B cell (primary cell): ENCODE results near the gene KRTAP29-1. TPM values are rescaled to one million over a fixed set of nuclear protein-coding genes. Genes with fewer than 3 reads are reported as not detected.

Experiments
- ATAC-seq: fragments of 200-7000 bp; cut with Tn5 transposase; one replicate; pipeline ENCODE4 v1.10.0; 2021; ENCODE audit warnings: low read depth, mild to moderate bottlenecking, moderate number of reproducible peaks, moderate library complexity
- CTCF ChIA-PET: fragments of 350-600 bp; sonication (Branson Sonifier 250); formaldehyde crosslinking; loops from one replicate; lab custom pipeline; 2021; ENCODE audit warnings: antibody characterized with exemption, inconsistent platforms; lab: Charles Lee
- POLR2A ChIA-PET: fragments of 350-600 bp; sonication (Branson Sonifier 250); formaldehyde crosslinking; loops from one replicate; lab custom pipeline; 2021; ENCODE audit warnings: antibody characterized with exemption; lab: Charles Lee
- DNase-seq: peaks from one replicate; pipeline ENCODE4 v3.0.0; 2013
- H2AFZ ChIP-seq: 2 replicates; pipeline ENCODE4 v1.6.1; 2012; ENCODE audit warnings: mild to moderate bottlenecking, low read depth, low read length; ENCODE audit not compliant: insufficient read depth, poor library complexity, severe bottlenecking
- H3K27ac ChIP-seq, 2 donors: 1 replicate in 1 of 2; 2 replicates in 1 of 2; pipeline ENCODE4 v1.5.1; 2012 to 2013; ENCODE audit warnings: low read length in 2 of 2, mild to moderate bottlenecking in 2 of 2, moderate library complexity in 1 of 2
- H3K27me3 ChIP-seq, 4 experiments: fragments of 200-600 bp in 1 of 4; sonication (generic) in 1 of 4; replicated peaks in 1 of 4; 1 replicate in 2 of 4; 2 replicates in 2 of 4; pipeline versions ENCODE4 v1.6.1 to v1.7.0; 2013 to 2016; ENCODE audit warnings: low read length in 3 of 4, mild to moderate bottlenecking in 2 of 4, mixed read lengths in 1 of 4, moderate library complexity in 1 of 4; ENCODE audit not compliant: insufficient read depth in 4 of 4, control insufficient read depth in 3 of 4; ENCODE audit errors: control extremely low read depth in 1 of 4
- H3K36me3 ChIP-seq, 2 experiments: replicated peaks in 1 of 2; 1 replicate in 1 of 2; 2 replicates in 1 of 2; pipeline versions ENCODE4 v1.6.1 to v1.7.1; 2013; ENCODE audit warnings: low read length in 1 of 2; ENCODE audit not compliant: insufficient read depth in 2 of 2, control insufficient read depth in 1 of 2; ENCODE audit errors: control extremely low read depth in 1 of 2, extremely low read depth in 1 of 2
- H3K4me1 ChIP-seq, 2 donors: fragments of 200-600 bp in 1 of 2; sonication (generic) in 1 of 2; 1 replicate in 1 of 2; 2 replicates in 1 of 2; pipeline versions ENCODE4 v1.5.1 to v1.6.1; 2013 to 2017; ENCODE audit warnings: low read length in 2 of 2; ENCODE audit not compliant: control insufficient read depth in 2 of 2, insufficient read depth in 2 of 2
- H3K4me2 ChIP-seq: replicated peaks from 2 replicates; pipeline ENCODE3; 2012; ENCODE audit warnings: mild to moderate bottlenecking, low read depth, low read length; ENCODE audit not compliant: poor library complexity, severe bottlenecking
- H3K4me3 ChIP-seq, 5 experiments: fragments of 200-600 bp in 1 of 5; sonication (generic) in 1 of 5; 1 replicate in 3 of 5; 2 replicates in 2 of 5; pipeline versions ENCODE4 v1.5.1 to v1.7.0; 2011 to 2016; ENCODE audit warnings: low read length in 4 of 5, mild to moderate bottlenecking in 4 of 5, low read depth in 2 of 5, control low read depth in 1 of 5, moderate library complexity in 1 of 5; ENCODE audit not compliant: insufficient read depth in 1 of 5; ENCODE audit errors: control extremely low read depth in 1 of 5, extremely low read depth in 1 of 5
- H3K79me2 ChIP-seq: fragments of 200-600 bp; sonication (generic); one replicate; pipeline ENCODE4 v1.6.0; 2016; ENCODE audit warnings: low read length; ENCODE audit not compliant: control insufficient read depth, insufficient read depth
- H3K9ac ChIP-seq: fragments of 200-600 bp; sonication (generic); 2 replicates; pipeline ENCODE4 v1.6.1; 2017; ENCODE audit warnings: mild to moderate bottlenecking, low read length, moderate library complexity
- H3K9me3 ChIP-seq, 3 donors: one replicate each; pipeline versions ENCODE4 v1.6.1 to v1.7.1; 2013; ENCODE audit warnings: low read length in 2 of 3; ENCODE audit not compliant: control insufficient read depth in 2 of 3, insufficient read depth in 1 of 3; ENCODE audit errors: control extremely low read depth in 1 of 3
- H4K20me1 ChIP-seq: 2 replicates; pipeline ENCODE4 v1.6.0; 2012; ENCODE audit warnings: mild to moderate bottlenecking, low read length; ENCODE audit not compliant: insufficient read depth, control insufficient read depth, poor library complexity, severe bottlenecking
- H3K27ac Mint-ChIP-seq: one replicate; pipeline ENCODE4 v1.8.0; 2021; ENCODE audit warnings: mixed read lengths
- H3K27me3 Mint-ChIP-seq: one replicate; pipeline ENCODE4 v1.8.0; 2021; ENCODE audit warnings: mixed read lengths
- H3K4me1 Mint-ChIP-seq: one replicate; pipeline ENCODE4 v1.8.0; 2021; ENCODE audit warnings: mixed read lengths
- H3K4me3 Mint-ChIP-seq: one replicate; pipeline ENCODE4 v1.8.0; 2021; ENCODE audit warnings: mixed read lengths
- H3K9me3 Mint-ChIP-seq: one replicate; pipeline ENCODE4 v1.8.0; 2022; ENCODE audit warnings: mixed read lengths; ENCODE audit not compliant: insufficient read depth
- EZH2 ChIP-seq: IDR thresholded peaks from 2 replicates; pipeline ENCODE4 v1.6.1; 2012; ENCODE audit warnings: borderline replicate concordance, low read depth, mild to moderate bottlenecking, moderate library complexity, low read length; ENCODE audit not compliant: insufficient read depth, poor library complexity, severe bottlenecking
- WGBS: methylation state at CpG from one replicate; pipeline ENCODE4 v1.1.5; 2013; ENCODE audit warnings: missing lambda C conversion rate; ENCODE audit not compliant: insufficient coverage; 5-methylcytosine and 5-hydroxymethylcytosine counted together
- intact Hi-C: fragments of 100-400 bp; cut with micrococcal nuclease; formaldehyde crosslinking; loops from one replicate; pipeline ENCODE4 v1.10.0; 2022
- polyA plus RNA-seq: library from polyadenylated mRNA; depleted of rRNA; stranded (reverse); fragments of >200 nt; gene quantifications from 2 replicates; pipeline ENCODE4 v1.2.3, GENCODE V29; 2012
- total RNA-seq, 2 donors: library from RNA; stranded (reverse); fragments of 120-200 nt in 1 of 2; gene quantifications; 1 replicate in 1 of 2; 2 replicates in 1 of 2; pipeline versions ENCODE4 v1.2.3 to v1.2.4, GENCODE V29; 2013 to 2022
- TF ChIP-seq, protein P1 (sequence below): fragments of 200-600 bp; IDR thresholded peaks from one replicate; pipeline ENCODE4 v1.8.0; 2022; ENCODE audit warnings: antibody characterized with exemption, mild to moderate bottlenecking

KRTAP29-1 gene
- total and polyA plus RNA-seq, 2 donors (not counting 1 experiment from before 2014, with no cell fraction given): 0.43 TPM; not detected in 1

DNA sequence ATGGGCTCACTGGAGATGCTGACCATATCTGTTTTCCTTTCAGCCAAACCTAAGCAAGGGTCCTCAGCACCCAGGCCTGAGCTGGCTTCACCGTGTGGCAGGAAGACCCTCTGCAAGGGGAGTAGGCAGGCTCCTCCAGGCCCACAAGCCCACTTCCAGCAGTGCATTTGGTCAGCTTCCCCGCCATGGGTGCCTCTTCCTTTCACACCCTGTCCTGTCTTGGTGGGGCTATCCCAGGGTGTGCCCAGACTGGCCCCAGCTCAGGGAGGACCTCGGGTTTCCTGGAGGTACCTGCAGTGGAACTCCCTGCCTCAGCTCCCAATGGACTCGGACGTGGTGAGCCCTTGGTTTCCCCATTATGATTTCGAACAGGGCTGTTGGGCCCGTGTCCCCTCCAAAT, 25.6 kb upstream of the KRTAP29-1 start:
- H3K9me3 ChIP-seq: no peaks in the 10 kb centered on the region
- H3K4me1 Mint-ChIP-seq: no peaks in the 10 kb centered on the region
- no peaks in the 10 kb centered on the region for H3K9me3 Mint-ChIP-seq
- ATAC-seq (no peak), DNase-seq (no peak)
- no peak overlapping the region for H3K27ac Mint-ChIP-seq
- no peaks in the 10 kb centered on the region for H4K20me1 ChIP-seq
- no peaks in the 10 kb centered on the region for H3K4me1 ChIP-seq
- TF ChIP-seq, protein P1, sequence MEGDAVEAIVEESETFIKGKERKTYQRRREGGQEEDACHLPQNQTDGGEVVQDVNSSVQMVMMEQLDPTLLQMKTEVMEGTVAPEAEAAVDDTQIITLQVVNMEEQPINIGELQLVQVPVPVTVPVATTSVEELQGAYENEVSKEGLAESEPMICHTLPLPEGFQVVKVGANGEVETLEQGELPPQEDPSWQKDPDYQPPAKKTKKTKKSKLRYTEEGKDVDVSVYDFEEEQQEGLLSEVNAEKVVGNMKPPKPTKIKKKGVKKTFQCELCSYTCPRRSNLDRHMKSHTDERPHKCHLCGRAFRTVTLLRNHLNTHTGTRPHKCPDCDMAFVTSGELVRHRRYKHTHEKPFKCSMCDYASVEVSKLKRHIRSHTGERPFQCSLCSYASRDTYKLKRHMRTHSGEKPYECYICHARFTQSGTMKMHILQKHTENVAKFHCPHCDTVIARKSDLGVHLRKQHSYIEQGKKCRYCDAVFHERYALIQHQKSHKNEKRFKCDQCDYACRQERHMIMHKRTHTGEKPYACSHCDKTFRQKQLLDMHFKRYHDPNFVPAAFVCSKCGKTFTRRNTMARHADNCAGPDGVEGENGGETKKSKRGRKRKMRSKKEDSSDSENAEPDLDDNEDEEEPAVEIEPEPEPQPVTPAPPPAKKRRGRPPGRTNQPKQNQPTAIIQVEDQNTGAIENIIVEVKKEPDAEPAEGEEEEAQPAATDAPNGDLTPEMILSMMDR: no peak
- no peak for TF ChIP-seq EZH2
- no peak overlapping the region for H3K4me3 Mint-ChIP-seq
- peaks cover 0 to 9% (median 1%) of the 10 kb centered on the region in 4 experiments for H3K27me3 ChIP-seq
- intact Hi-C loops: loop anchor here (10.0 kb wide), 1 partner anchor 523 kb away; no protein-coding TSS in a partner anchor
- no peak overlapping the region for H3K27ac ChIP-seq
- no peak overlapping the region for H3K9ac ChIP-seq
- H3K27me3 Mint-ChIP-seq: peaks cover 9% of the 10 kb centered on the region
- ChIA-PET CTCF (interaction anchor here (1.7 to 1.8 kb wide), 2 partner anchors 8 to 12 kb away, joined by 3 to 6 read pairs; no protein-coding TSS in a partner anchor), POLR2A (no interaction called here)
- H3K36me3 ChIP-seq: no peaks in the 10 kb centered on the region
- 82% methylated on average over 7 of the region's 7 CpGs for WGBS
- no peak overlapping the region for H3K4me3 ChIP-seq
- no peak overlapping the region for H2AFZ ChIP-seq
- no peaks in the 10 kb centered on the region for H3K79me2 ChIP-seq
- no peak overlapping the region for H3K4me2 ChIP-seq

DNA sequence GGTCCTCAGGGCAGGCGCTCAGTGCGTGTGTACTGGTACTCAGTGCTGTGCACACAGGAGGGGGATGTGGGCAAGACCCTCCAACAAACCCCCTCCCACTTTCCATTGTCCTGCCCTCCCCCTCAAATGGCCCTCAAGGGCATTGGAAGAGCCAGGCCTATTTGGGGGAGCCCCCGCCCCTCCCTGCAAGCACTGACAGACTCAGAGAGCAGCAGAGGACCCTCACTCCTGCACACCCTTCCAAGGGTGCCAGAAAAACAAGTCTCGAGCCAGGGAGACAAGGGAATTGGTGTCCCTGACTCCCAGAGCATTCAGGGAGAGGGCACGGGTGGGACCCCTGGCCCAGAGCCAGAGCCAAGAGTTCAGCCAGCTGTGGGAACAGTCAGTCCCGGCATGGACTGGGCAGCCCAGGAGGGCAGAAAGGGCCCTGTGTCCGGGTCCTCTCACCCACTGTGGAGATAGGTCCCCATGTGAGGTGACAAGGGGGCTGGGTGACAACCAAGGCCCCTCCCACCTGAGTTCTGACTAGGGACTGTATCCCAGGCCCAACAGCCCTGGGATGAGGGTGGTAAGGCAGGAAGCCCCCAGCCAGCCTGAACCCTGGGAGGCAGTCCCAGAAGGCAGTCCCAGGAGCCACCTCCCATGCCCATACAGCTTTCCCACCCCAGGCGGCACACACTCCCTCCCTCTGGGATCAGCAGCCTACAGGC, 24.9 kb upstream of the KRTAP29-1 start:
- ATAC-seq (no peak), DNase-seq (no peak)
- no peak overlapping the region for H3K9ac ChIP-seq
- peaks cover 0 to 5% (median under 1%) of the 10 kb centered on the region in 4 experiments for H3K27me3 ChIP-seq
- CTCF ChIA-PET: interaction anchor here (1.7 to 1.8 kb wide), 2 partner anchors 7 to 12 kb away, joined by 3 to 6 read pairs; no protein-coding TSS in a partner anchor
- H2AFZ ChIP-seq: no peak overlapping the region
- H3K27ac ChIP-seq: no peak overlapping the region
- H3K79me2 ChIP-seq: no peaks in the 10 kb centered on the region
- Mint-ChIP-seq H3K27ac (no peak overlapping the region), H3K9me3 (no peaks in the 10 kb centered on the region), H3K4me1 (peaks cover under 1% of the 10 kb centered on the region), H3K4me3 (no peak overlapping the region), H3K27me3 (peaks cover 9% of the 10 kb centered on the region)
- no peaks in the 10 kb centered on the region for H4K20me1 ChIP-seq
- intact Hi-C loops: loop anchor here (10.0 kb wide), 1 partner anchor 523 kb away; no protein-coding TSS in a partner anchor
- no peak for TF ChIP-seq EZH2
- TF ChIP-seq, protein P1: no peak
- H3K36me3 ChIP-seq: no peaks in the 10 kb centered on the region
- H3K9me3 ChIP-seq: no peaks in the 10 kb centered on the region
- 92% methylated on average over 8 of the region's 8 CpGs for WGBS
- no peaks in the 10 kb centered on the region for H3K4me1 ChIP-seq
- POLR2A ChIA-PET: no interaction called here
- H3K4me3 ChIP-seq: no peak overlapping the region
- H3K4me2 ChIP-seq: no peak overlapping the region
